GM21526 (cell line): Measurements from ENCODE around the gene SLC11A1.

ENCODE experiments used
- ATAC-seq: cut with Tn5 transposase; IDR thresholded peaks from one replicate; pipeline ENCODE4 v1.9.1; 2021; ENCODE audit warnings: moderate library complexity; ENCODE audit not compliant: unreplicated experiment, low FRiP score

The SLC11A1 gene

DNA sequence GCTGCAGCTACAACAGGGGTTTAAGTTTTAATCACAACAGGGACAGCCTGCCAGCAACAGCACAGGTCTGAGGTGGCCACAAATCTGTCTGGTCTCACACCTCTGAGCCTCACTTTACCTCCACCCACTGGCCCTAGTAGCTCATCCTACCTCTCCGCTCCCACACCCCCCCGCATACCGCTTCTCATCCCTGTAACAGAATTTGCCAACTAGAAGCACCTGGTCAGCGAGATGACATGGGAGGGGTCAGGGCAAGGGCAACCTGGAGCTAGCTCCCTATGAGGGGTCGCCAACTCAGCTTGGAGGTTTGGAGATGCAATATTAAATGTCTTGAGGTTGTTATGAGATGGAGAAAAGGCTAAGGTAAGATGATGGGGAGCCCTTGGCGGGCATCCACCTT, 17.9 kb upstream of the SLC11A1 start:
- no peak for ATAC-seq

DNA sequence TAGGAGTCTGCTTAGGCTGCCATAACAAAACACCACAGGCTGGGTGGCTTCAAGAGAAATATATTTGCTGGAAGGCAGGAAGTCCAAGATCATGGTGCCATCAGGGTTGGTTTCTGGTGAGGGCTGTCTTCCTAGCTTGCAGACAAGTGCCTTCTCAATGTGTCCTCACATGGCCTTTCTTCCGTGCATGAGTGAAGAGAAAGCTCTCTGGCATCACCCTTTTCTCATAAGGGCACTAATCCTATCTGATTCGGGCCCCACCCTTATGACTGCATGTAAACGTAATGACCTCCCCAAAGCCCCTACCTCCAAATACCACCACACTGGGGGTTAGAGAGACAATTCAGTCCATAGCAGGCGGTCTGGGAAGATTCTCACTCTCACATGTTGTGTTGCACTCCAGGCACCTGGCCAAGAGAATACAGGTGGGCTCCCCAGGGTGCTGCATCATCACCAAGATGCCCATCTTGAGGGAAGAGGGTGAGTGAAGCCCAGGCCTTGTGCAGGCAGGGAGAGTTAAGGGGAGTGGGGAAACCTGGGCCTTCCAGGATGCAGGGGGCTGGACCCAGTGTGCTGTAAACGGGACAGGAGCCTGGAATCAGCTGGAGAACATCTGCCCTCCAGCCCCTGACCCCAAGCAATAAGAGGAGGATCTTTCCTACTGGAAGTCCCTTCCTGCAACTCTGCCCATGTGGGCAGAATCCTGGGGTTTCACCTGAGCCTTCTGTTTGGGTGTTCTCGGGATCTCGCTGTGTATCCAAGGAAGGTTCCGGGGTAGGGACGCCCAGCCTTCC, 15.3 kb upstream of the SLC11A1 start:
- ATAC-seq: no peak

DNA sequence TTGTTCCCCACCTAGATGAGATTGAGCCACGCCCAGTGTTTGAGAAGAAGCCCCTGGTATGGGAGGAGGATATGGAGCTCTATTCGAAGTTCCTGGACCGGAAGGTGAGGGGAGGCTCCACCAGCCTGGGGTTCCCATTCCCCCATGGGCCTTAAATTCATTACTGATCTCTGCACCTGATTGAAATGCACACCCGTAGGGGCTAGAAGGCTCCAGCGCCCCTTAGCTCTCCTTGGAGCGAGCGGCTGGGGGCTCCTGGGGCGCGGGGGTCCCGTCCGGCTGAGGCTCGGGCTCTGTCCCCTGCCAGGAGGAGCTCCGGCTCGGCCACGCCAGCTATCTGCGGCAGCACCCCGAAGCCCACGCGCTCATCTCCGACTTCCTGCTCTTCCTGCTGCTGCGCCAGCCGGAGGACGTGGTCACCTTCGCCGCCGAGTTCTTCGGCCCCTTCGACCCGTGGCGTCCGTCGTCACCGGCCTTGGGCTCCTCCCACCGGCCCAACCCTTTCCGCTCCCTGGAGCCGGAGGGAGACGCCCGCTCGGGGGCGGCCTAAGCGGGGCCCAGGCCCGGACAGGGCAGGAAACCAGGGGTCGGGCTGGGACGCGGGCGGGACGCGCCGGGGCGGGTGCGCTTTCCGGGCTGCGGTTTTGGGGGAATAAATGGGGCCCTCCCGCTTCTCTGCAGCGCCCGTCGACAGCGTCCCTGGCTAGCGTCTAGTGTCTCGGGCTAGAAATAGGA, 14.5 kb upstream of the SLC11A1 start:
- peak; percentile 88 for ATAC-seq

DNA sequence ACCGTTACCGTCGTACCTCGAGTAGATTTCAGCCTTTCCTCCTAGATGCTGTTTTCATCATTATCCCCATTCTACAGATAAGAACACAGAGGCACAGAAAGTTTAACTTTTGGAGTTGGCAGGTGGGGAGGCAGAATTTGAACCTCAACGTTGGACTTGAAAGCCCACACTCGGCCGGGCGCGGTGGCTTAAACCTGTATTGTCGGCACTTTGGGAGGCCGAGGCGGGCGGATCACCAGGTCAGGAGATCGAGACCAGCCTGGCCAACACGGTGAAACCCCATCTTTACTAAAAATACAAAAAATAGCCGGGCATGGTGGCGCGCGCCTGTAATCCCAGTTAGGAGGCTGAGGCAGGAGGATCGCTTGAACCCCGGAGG, 13.9 kb upstream of the SLC11A1 start:
- ATAC-seq: no peak

- ATAC-seq: no peak
Observed at GRCh38 chr2:218368621-218369153, 13.4 kb upstream of the SLC11A1 start.

DNA sequence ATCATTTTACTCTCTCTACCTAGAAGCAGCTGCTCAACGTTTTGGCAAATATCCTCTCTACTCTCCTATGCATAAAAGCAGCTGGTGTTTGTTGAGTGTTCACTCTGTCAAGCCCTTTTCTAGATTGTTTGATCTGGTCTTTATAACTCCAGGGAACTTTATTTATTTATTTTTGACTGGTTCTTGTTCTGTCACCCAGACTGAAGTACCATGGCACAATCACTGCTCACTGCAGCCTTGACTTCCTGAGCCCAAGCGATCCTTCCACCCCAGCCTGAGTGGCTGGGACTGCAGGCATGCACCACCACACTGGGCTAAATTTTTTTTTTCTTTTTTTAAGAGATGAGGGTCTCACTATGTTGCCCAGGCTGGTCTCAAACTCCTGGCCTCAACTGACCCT, 12.7 kb upstream of the SLC11A1 start:
- no peak for ATAC-seq

- ATAC-seq: no peak
Observed at GRCh38 chr2:218370410-218371063, 11.5 kb upstream of the SLC11A1 start.

DNA sequence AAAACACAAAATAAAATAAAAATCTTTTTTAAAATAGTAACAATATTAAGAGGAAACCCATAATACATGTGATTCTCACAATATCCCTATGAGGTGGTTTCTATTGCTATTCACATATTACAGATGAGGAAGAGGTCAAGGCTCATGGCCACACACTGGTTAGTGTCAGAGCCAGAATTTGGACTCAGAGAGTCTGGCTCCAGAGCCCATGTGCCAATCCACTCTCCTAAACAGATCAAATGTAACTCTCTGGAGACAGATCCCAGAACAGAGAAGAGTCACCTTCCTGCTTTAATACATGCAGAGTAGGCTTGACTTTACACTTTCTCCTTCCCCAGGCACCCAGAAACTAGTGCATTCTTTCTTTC, 10.1 kb upstream of the SLC11A1 start:
- ATAC-seq: no peak

DNA sequence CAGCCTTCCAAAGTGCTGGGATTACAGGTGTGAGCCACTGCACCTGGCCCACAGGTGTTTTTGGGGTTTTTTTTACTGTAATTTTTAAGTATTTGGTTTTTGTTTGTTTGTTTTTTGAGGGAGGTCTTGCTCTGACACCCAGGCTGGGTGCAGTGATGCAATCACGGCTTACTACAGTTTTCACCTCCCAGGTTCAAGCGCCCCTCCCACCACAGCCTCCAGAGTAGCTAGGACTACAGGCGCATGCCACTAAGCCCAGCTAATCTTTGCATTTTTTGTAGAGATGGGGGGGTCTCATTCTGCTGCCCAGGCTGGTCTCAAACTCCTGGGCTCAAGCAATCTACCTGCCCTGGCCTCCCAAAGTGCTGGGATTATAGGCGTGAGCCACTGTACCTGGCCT, 7.3 kb upstream of the SLC11A1 start:
- ATAC-seq: no peak

GRCh38 chr2:218375212-218375611, 6.9 kb upstream of the SLC11A1 start:
- no peak for ATAC-seq

- no peak for ATAC-seq
Observed at GRCh38 chr2:218378053-218378452, 4.0 kb upstream of the SLC11A1 start.

DNA sequence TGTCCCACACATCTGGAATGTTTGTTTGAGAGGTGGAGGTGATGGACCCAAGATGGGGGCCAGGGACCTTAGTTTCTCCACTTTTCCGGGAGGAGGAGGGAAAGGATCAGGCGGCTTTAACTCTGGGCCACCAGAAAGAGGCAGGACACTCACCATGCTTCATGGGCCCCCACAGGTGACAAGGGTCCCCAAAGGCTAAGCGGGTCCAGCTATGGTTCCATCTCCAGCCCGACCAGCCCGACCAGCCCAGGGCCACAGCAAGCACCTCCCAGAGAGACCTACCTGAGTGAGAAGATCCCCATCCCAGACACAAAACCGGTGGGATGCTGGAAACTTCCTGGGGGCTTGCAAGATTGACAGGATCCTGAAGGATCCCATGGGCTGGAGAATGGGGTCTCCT, 712 bp downstream of the SLC11A1 start:
- no peak for ATAC-seq

GRCh38 chr2:218383892-218384519, 1.9 kb downstream of the SLC11A1 start:
- ATAC-seq: no peak

DNA sequence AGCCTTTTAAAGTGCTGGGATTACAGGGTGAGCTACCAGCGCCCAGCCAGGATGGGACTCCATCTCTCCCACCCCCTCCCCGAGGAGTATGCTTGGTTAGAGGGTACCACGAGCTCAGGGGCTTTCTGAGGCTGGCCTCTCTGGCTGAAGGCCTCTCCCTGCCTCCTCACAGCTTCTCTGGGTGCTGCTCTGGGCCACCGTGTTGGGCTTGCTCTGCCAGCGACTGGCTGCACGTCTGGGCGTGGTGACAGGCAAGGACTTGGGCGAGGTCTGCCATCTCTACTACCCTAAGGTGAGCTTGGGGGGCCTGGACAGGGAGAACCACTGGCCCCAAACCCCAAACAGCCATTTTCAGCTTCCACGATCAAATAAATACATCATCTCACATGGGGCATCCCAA, 2.9 kb downstream of the SLC11A1 start:
- no peak for ATAC-seq

DNA sequence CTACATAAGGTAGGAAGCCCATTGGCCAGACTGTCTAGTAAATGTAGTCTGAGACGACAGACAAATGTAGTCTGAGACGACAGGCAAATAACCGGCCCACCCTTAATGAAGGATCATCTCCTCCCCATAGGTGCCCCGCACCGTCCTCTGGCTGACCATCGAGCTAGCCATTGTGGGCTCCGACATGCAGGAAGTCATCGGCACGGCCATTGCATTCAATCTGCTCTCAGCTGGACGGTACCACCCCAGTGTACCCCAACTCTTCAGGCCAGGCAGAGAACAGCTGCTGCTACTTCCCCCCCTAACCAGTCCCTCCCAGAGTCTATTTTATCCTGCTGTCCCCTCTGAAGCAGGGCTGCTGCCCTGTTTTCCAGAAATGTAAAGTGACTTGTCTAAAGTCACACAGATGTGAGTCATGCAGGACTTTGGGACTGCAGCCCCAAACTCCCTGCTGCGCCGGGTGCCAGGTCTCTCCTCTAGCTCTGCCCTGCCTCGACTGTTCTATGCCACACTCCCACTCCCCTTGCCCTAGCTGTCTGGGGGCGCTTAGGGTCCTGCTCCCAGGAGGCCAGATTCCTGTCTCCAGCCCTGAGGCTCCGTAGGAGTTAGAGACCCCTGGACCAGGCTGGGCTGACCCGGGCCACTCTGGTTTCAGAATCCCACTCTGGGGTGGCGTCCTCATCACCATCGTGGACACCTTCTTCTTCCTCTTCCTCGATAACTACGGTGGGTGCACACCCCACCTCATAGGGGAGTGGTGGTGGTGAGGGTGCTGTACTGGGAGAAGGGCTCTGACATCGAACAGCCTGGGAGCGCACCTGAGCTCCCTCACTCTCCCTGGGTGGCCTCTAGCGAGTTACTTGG, 4.7 kb downstream of the SLC11A1 start:
- no peak for ATAC-seq

GRCh38 chr2:218387369-218388194, 5.5 kb downstream of the SLC11A1 start:
- ATAC-seq: no peak

GRCh38 chr2:218389333-218390150, 7.5 kb downstream of the SLC11A1 start:
- ATAC-seq: no peak

- ATAC-seq: no peak
Observed at GRCh38 chr2:218391202-218391601, 9.1 kb downstream of the SLC11A1 start.
